ENCODE data around the gene PDCD5. TPM values are rescaled to one million over a fixed set of nuclear protein-coding genes. Genes with fewer than 3 reads are reported as not detected.

Gene PDCD5
- 69.9 and 82.1 TPM in 2 replicates for total RNA-seq

DNA sequence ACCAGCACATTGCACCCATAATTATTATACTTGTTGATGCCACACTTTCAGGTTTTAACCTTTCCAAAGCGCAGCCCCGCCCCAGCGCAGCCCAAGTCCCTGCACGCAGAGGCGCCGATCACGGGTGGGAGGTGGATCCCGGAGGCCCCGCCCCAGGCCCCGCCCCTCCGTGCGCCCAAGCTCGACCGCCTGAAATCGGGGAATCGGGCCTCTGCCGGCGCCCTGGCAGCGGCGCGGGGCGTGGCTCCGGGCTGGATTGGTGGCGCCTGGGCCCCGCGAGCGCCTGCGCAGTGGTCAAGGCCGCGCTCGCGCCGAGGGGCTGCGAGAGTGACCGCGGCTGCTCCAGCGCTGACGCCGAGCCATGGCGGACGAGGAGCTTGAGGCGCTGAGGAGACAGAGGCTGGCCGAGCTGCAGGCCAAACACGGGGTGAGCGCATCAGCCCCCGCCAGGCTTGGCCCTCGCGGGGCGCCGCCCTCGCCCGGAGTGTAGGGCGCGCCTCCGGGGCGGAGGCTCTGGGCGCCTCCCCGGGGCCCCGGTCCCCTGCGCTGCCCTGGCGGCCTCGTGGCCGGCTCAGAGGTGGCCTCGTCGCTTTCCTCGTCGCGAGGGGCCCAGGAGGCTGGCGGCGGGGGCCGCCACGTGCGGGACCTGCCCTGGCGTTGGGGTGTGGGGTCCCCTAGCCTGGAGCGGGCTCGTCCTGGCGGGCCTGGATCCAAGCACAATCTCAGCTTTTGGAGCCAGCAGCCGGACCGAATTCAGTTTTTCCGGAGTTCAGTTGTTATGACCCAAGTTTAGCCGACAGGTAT, at the start of gene PDCD5:
PDCD5 (plus strand) TSS at position 290 of the 804 bp plus-strand sequence; CDS start at position 362, 72 bp downstream.

Other genes with a start within 250 kb of the PDCD5 start
- gene ZNF507, start 235.6 kb upstream of the PDCD5 start, total RNA-seq = 6.0 and 19.4 TPM in 2 replicates
- gene DPY19L3, start 175.4 kb upstream of the PDCD5 start, total RNA-seq = 15.1 and 26.8 TPM in 2 replicates
- gene ANKRD27, start 94.0 kb downstream of the PDCD5 start, total RNA-seq = 25.4 and 49.8 TPM in 2 replicates
- gene RGS9BP, start 94.7 kb downstream of the PDCD5 start, total RNA-seq = 0.32 and 0.63 TPM in 2 replicates
- gene NUDT19, start 110.6 kb downstream of the PDCD5 start, total RNA-seq = 5.7 and 9.9 TPM in 2 replicates
- gene TDRD12, start 138.6 kb downstream of the PDCD5 start, total RNA-seq = 0.13 and 0.16 TPM in 2 replicates

Measured in bladder microvascular endothelial cell (primary cell).